GM12878 (cell line): Measurements from ENCODE around the gene ULK4. TPM values are rescaled to one million over a fixed set of nuclear protein-coding genes. Genes with fewer than 3 reads are reported as not detected.

Experiments
- ATAC-seq: fragments of 200-7000 bp; cut with Tn5 transposase; 3 replicates; pipeline ENCODE4 v1.9.1; 2020; ENCODE audit warnings: mild to moderate bottlenecking, moderate library complexity
- BruUV-seq: library from RNA; stranded (reverse); fragments of 400-500 nt; replicated peaks from 2 replicates; lab custom pipeline; 2021; lab: Mats Ljungman, UMichigan
- CTCF ChIA-PET: fragments of 300-600 bp; sonication (Branson Sonifier 250); formaldehyde crosslinking; extraction: SDS; loops from one replicate; lab custom pipeline; 2021; ENCODE audit warnings: inconsistent platforms; lab: Yijun Ruan, JAX
- POLR2A ChIA-PET: fragments of 350-600 bp; formaldehyde crosslinking; extraction: SDS; loops from one replicate; lab custom pipeline; 2021; ENCODE audit warnings: inconsistent platforms; lab: Charles Lee
- RAD21 ChIA-PET: fragments of 300-600 bp; sonication (Branson Sonifier 250); formaldehyde crosslinking; loops from one replicate; lab custom pipeline; 2023; ENCODE audit warnings: antibody characterized with exemption; ENCODE audit not compliant: unreplicated experiment; lab: Charles Lee
- SMC1A ChIA-PET: fragments of 300-600 bp; sonication (Branson Sonifier 250); formaldehyde crosslinking; loops from one replicate; lab custom pipeline; 2023; ENCODE audit not compliant: unreplicated experiment, uncharacterized antibody; lab: Charles Lee
- DNase-seq: peaks from one replicate; pipeline ENCODE4 v3.0.0-alpha.2; 2011; ENCODE audit warnings: low read depth, low spot score
- FAIRE-seq: peaks from 3 replicates; lab custom pipeline; 2011; peaks lifted over from hg19 to GRCh38; lab: Jason Lieb, UNC
- H2AFZ ChIP-seq: 2 replicates; pipeline ENCODE4 v1.6.0; 2011; ENCODE audit warnings: low read depth, low read length, control low read depth; ENCODE audit not compliant: control insufficient read depth
- H3K27ac ChIP-seq: 2 replicates; pipeline ENCODE4 v1.5.1; 2011; ENCODE audit warnings: control low read depth; ENCODE audit not compliant: control insufficient read depth, insufficient read depth
- H3K27me3 ChIP-seq, 2 experiments: replicated peaks in 1 of 2; 2 replicates each; pipeline versions ENCODE4 v1.6.0 to v1.6.1; 2011; ENCODE audit warnings: low read length in 1 of 2; ENCODE audit not compliant: control insufficient read depth in 2 of 2, insufficient read depth in 2 of 2
- H3K36me3 ChIP-seq, 2 experiments: 2 replicates each; pipeline ENCODE4 v1.5.1; 2011; ENCODE audit warnings: low read length in 1 of 2; ENCODE audit not compliant: control insufficient read depth in 2 of 2, insufficient read depth in 2 of 2
- H3K4me1 ChIP-seq: 2 replicates; pipeline ENCODE4 v1.6.1; 2011; ENCODE audit warnings: mild to moderate bottlenecking, low read length, moderate library complexity, mixed read lengths; ENCODE audit not compliant: control insufficient read depth, insufficient read depth
- H3K4me2 ChIP-seq: 2 replicates; pipeline ENCODE4 v1.6.0; 2011; ENCODE audit warnings: control low read depth; ENCODE audit not compliant: control insufficient read depth, insufficient read depth
- H3K4me3 ChIP-seq: fragments of 200-600 bp; sonication (generic); 2 replicates; pipeline ENCODE4 v1.5.1; 2016
- H3K79me2 ChIP-seq: 2 replicates; pipeline ENCODE4 v1.6.0; 2011; ENCODE audit warnings: low read length; ENCODE audit not compliant: control insufficient read depth, insufficient read depth
- H3K9ac ChIP-seq: 2 replicates; pipeline ENCODE4 v1.8.0; 2011; ENCODE audit warnings: low read length, control low read depth, mixed read lengths; ENCODE audit not compliant: control insufficient read depth, insufficient read depth
- H3K9me3 ChIP-seq: replicated peaks from 3 replicates; pipeline ENCODE4 v1.5.1; 2011; ENCODE audit warnings: mild to moderate bottlenecking, low read length; ENCODE audit not compliant: control insufficient read depth, insufficient read depth
- H4K20me1 ChIP-seq: 2 replicates; pipeline ENCODE4 v1.6.0; 2011; ENCODE audit not compliant: control insufficient read depth, insufficient read depth
- FOXM1 ChIP-seq: IDR thresholded peaks from 2 replicates; pipeline ENCODE4 v1.6.1; 2012; ENCODE audit warnings: low read depth, mild to moderate bottlenecking, inconsistent platforms, low read length, moderate library complexity
- STAT1 ChIP-seq: fragments of 450-650 bp; conservative IDR thresholded peaks from 2 replicates; pipeline ENCODE4 v1.6.1; 2014; ENCODE audit warnings: antibody characterized with exemption, mild to moderate bottlenecking
- USF1 ChIP-seq: IDR thresholded peaks from 2 replicates; pipeline ENCODE4 v1.6.1; 2011; ENCODE audit warnings: borderline replicate concordance, low read depth, mild to moderate bottlenecking, moderate library complexity, mixed read lengths, low read length; ENCODE audit not compliant: insufficient read depth; ENCODE audit errors: extremely low read length
- WGBS: methylation state at CpG from one replicate; pipeline ENCODE4 v1.1.6; 2016; ENCODE audit warnings: low lambda C conversion rate; ENCODE audit not compliant: insufficient replicate concordance, insufficient coverage; ENCODE audit errors: missing lambda C conversion rate; 5-methylcytosine and 5-hydroxymethylcytosine counted together
- in situ Hi-C: fragments of 300-500 bp; cut with MboI; formaldehyde crosslinking; loops from 9 replicates; pipeline ENCODE4 v1.14.3; 2018; ENCODE audit warnings: mixed read lengths
- intact Hi-C: fragments of 100-400 bp; cut with micrococcal nuclease; formaldehyde crosslinking; loops from one replicate; pipeline ENCODE4 v1.14.2; 2022; ENCODE audit not compliant: unreplicated experiment
- polyA plus RNA-seq, 11 experiments: library from polyadenylated mRNA; depleted of rRNA in 4 of 11; unstranded in 6 of 11; stranded (reverse) in 5 of 11; fragments of >200 nt; fragmentation: Nextera tagmentation in 4 of 11; fragmentation: Illumina TruSeq in 1 of 11; extraction: Ambion mirVana in 4 of 11; extraction: Trizol in 1 of 11; gene quantifications; 1 replicate in 1 of 11; 2 replicates in 10 of 11; pipeline versions ENCODE4 v1.2.1 to v1.2.3, GENCODE V29; 2011 to 2016; ENCODE audit warnings: inconsistent platforms in 2 of 11, missing spikeins in 2 of 11, low read depth in 1 of 11
- total RNA-seq, 4 experiments: library from RNA; depleted of rRNA in 3 of 4; stranded (reverse); fragments of >200 nt in 3 of 4; fragmentation: Illumina TruSeq in 1 of 4; extraction: Trizol in 1 of 4; gene quantifications; 2 replicates each; pipeline versions ENCODE4 v1.2.1 to v1.2.3, GENCODE V29; 2013 to 2021

The ULK4 gene
- total and polyA plus RNA-seq, 10 of the 15 experiments (the other 5 are each of a cell fraction or from before 2014, with no cell fraction given) = 3.5 to 7.6 (median 6.3) TPM

- intact Hi-C loops = no loop called here
- BruUV-seq = no TSS peak
- no peak for TF ChIP-seq FOXM1
- Histone ChIP-seq H3K9ac (no peak overlapping the region), H4K20me1 (no peaks in the 10 kb centered on the region), H3K4me2 (no peak overlapping the region), H3K9me3 (no peaks in the 10 kb centered on the region; the same call in 2 of the 3 replicates), H3K36me3 (no peaks in the 10 kb centered on the region), H2AFZ (no peak overlapping the region), H3K27ac (no peak overlapping the region), H3K27me3 (no peaks in the 10 kb centered on the region), H3K4me1 (no peaks in the 10 kb centered on the region), H3K4me3 (no peak overlapping the region), H3K79me2 (no peaks in the 10 kb centered on the region)
- DNase-seq (no peak), FAIRE-seq (no peak), ATAC-seq (no peak)
- ChIA-PET POLR2A (no interaction called here), SMC1A (no interaction called here), CTCF (no interaction called here), RAD21 (no interaction called here)
- WGBS = 31% methylated on average over 4 of the region's 4 CpGs
- in situ Hi-C loops = no loop called here
Observed at GRCh38 chr3:41652506-41652905, 309.4 kb downstream of the ULK4 start.

- ChIA-PET CTCF (no interaction called here), POLR2A (no interaction called here), SMC1A (no interaction called here), RAD21 (no interaction called here)
- no peak for FAIRE-seq
- in situ Hi-C loops (no loop called here), intact Hi-C loops (no loop called here)
- H3K36me3 ChIP-seq = no peaks in the 10 kb centered on the region
- H3K79me2 ChIP-seq = no peaks in the 10 kb centered on the region
- no peaks in the 10 kb centered on the region for H4K20me1 ChIP-seq
- TF ChIP-seq USF1 (no peak), STAT1 (no peak)
- no peaks in the 10 kb centered on the region for H3K27me3 ChIP-seq
- no peaks in the 10 kb centered on the region for H3K4me1 ChIP-seq
- no peak overlapping the region for H3K9ac ChIP-seq
- no peak overlapping the region for H2AFZ ChIP-seq
- no peak overlapping the region for H3K4me3 ChIP-seq
- no peak overlapping the region for H3K4me2 ChIP-seq
- H3K9me3 ChIP-seq = no peaks in the 10 kb centered on the region; the same call in 2 of the 3 replicates
- H3K27ac ChIP-seq = no peak overlapping the region
- no peak for ATAC-seq
- BruUV-seq = no TSS peak
- DNase-seq = no peak
Observed at GRCh38 chr3:41651718-41652117, 310.2 kb downstream of the ULK4 start.
